DMS153 treated with DMSO at 0.1 percent for 48 hours (cell line): ENCODE results near the gene BCL2L14.

Experiments
- DNase-seq: peaks from one replicate; lab custom pipeline; 2025; ENCODE audit not compliant: unreplicated experiment; lab: John Stamatoyannopoulos, UW

BCL2L14 gene, protein sequence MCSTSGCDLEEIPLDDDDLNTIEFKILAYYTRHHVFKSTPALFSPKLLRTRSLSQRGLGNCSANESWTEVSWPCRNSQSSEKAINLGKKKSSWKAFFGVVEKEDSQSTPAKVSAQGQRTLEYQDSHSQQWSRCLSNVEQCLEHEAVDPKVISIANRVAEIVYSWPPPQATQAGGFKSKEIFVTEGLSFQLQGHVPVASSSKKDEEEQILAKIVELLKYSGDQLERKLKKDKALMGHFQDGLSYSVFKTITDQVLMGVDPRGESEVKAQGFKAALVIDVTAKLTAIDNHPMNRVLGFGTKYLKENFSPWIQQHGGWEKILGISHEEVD

DNA sequence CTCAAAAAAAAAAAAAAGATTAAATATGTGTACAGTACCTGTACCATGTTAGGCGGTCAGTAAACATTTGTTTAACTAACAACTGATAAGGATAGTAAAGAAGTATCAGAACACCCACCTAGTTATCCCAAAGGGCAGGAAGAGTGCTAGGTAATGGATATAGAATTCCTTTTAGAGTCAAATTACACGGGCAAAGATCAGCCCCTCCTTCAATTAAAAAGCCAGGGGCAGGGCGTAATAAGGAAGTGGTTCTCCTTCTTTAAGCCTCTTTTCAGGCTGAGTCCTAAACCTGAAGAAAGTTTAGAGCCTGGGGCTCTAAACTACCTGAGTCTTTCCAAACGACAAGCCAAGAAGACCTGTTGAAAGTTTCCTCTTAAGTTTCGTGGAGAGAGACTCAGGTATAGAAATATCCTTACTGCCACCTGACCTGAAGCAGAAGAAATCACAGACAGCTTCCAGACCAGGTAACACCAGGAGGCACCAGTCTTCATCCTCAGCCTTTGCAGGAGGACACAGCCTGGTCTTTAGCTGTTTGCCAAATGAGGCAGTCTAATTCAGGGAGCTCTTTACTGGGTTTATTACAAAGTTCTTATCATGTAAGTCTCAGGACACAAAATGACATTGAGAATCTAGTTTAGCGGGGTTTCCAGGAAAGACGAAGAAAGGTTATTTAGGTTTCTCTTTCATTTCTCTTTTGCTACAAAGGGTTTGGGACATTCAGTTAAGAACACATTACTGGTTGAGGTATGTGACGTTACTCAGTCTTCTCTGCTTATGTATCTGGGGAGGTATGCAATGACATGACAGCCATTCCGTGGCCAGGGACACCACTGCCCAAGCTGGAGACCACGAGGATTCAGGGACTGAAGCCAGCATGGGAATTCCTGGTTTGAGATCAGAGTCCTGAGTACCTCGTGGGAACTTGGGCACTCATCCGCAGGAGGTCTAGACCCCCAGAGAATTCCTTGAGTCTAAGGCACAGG is at the start of gene BCL2L14:
Gene BCL2L14, plus strand, starts transcription at position 266 of the 983 bp plus-strand sequence. CDS start 8,367 bp downstream, outside the sequence.
- no peak for DNase-seq

DNA sequence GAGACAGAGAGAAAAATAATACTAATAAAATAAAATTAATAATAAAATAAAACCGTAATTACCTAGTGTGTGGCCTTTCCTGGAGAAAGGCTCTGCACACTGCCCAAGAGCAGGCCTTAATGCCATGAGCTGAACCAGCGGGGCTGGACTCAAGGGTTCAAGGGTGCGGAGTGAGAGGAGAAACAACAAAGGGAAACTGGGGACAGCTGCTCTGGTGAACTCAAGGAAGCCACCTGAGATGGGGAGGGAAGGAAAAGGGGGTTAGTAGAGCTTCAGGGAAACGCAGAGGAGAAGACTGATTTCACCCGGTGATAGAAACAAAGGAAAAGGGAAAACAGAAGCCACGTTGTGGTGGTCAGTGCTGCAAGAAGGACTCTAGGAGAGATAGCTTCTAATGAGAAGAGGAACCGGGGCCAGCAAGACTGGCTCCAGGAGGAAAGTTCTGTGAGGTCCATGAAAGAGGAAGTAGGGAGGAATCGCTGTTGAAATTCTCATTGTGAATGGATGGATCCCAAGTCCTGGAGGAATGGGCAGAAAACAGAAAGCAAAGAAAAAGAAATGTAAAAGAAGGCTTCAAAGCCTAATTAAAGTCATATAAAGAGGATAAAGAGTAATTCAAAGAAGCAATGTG is 48.3 kb upstream of the BCL2L14 start:
- no peak for DNase-seq

DNA sequence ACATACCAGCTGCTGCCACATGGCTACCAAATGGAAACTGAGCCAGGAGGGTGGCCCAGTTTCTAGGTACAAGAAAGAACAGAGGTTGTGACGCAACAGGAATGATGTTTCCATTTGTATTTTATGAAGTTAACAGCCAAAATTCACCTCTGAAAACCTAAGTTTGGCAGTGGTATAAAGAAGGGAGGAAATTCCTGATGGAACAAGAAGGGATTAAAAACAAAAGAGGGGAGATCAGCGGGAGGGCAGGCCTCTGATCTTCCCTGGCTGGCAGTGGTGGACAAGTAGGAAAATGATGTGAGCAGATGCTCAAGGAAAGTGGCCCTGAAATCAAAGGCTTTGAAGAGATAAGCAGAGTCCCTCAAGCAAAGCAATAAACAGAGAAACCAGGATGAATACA is 47.3 kb upstream of the BCL2L14 start:
- DNase-seq: no peak

DNA sequence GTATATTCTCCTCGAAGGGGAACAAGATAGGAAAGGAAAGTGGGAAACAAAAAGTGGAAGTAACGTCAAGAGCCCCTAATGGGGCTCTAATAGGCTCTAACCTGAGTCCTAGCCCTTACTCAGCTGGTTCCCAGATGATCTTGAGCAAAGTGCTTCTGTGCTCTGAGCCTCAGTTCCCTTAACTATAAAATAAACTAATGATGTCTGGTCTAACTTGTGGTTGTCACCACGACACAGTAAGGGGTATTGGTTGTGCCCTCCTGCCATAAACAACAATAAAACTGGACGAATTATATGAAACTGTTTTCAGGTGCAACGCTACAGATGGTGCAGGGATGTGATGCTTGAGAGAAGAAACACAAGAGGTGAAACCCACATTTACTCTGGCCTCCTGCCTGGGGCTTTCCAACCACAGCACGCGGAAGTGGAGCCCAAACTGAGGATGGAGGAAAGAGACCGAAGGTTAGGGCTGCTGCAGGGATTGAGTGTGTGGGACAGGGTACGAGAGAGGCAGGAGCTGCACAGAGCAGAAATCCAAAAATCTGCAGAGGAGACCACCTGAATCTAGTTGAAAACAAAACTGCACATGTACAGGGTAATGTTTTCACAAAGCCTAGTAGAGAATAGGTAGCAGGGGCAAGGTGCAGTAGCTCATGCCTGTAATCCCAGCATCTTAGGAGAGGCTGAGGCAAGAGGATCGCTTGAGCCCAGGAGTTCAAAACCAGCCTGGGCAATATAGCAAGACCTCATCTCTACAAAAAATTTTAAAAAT is 45.6 kb upstream of the BCL2L14 start:
- no peak for DNase-seq

DNA sequence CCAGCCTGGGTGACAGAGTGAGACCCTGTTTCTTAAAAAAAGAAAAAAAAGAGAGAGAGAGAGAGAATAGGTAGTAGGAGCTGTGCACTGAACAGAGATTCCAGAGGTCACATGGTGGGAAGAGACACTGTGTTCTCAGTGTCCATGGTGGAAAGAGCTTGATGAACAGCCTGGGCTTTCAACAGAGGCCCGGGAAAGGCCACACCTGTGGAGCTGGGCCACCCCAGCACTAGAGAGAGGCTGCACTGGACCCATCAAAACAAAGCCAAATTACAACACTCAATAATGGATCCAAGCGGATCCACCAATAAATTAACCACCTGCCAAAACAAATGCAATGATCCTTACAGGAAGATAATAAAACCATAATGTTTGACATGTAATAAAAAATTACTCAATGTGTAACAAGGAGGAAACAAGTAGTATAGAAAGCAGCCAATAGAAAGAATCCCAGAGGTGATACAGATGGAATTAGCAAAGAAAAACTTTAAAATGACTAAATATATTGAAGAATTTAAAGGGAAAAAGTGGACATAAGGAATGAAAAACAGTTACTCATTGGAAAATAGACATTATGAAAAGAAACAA is 44.8 kb upstream of the BCL2L14 start:
- DNase-seq: no peak

DNA sequence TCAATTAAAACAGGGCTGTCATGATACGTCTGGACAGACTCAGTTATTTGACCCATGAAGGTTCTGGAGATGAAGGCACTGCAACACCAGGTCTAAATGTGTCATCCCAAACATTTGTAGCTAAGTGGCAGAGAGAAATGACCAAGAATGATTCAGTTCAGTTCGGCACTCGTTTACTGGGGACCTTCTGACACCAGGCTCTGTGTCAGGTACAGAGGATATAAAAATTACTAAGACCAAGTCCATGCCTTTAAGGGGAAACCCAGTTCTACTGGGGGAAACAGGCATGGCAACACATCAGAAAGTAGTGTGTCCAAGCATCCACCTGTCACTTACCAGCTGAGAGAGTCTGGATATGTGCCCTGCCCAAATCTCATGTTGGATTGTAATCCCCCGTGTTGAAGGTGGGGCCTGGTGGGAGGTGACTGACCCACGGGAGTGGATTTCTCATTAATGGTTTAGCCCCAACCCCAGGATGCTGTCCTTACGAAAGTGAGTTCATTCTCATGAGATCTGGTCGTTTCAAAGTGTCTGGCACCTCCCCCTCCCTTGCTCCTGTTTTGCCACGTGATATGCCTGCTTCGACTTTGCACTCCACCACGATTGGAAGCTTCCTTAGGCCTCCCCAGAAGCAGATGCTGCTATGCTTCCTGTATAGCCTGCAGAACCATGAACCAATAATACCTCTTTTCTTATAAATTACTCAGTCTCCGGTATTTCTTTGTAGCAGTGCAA is 41.9 kb upstream of the BCL2L14 start:
- DNase-seq: no peak

DNA sequence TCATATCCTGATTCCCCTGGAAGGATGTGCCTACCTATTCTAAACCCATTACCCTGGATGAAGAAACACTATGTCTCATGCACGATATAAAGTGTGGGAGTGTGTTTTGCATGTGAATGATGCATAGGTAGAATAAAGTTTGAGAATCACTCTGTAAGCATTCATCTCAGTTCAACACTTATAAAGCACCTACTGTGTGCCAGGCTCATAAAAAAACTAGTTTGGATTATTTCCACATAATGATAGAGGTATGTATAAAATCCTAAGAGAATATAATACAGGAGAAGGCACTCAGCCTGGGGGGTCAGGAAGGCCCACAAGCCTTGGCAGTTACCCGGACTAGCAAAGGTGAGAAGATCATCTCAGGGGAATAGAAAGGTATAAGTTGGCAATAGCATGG is 41.1 kb upstream of the BCL2L14 start:
- DNase-seq: no peak

DNA sequence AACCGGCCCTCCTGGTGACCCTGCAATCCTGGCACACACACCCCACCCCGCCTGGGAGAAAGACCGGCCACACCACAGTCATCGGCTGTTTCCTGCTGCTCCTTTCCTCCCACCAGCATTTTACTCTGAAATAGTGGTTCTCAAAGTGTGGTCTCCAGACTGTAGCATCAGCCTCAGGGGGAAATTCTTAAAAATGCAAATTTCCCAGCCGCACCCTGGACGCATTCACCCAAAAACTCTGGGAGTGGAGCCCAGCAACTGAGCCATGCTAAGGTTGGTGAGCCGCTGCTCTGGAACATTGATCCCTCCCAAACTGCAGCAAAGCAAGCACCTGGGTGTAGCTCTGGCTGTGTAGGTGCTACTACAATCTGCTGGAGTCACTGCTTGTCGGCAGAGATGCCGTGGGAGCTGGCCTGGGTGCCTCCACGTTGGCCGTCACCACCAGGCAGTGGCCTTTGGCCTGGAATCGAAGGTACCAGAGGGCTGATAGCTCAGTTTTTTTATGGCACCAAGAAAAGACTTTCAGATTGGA is 38.4 kb upstream of the BCL2L14 start:
- no peak for DNase-seq

DNA sequence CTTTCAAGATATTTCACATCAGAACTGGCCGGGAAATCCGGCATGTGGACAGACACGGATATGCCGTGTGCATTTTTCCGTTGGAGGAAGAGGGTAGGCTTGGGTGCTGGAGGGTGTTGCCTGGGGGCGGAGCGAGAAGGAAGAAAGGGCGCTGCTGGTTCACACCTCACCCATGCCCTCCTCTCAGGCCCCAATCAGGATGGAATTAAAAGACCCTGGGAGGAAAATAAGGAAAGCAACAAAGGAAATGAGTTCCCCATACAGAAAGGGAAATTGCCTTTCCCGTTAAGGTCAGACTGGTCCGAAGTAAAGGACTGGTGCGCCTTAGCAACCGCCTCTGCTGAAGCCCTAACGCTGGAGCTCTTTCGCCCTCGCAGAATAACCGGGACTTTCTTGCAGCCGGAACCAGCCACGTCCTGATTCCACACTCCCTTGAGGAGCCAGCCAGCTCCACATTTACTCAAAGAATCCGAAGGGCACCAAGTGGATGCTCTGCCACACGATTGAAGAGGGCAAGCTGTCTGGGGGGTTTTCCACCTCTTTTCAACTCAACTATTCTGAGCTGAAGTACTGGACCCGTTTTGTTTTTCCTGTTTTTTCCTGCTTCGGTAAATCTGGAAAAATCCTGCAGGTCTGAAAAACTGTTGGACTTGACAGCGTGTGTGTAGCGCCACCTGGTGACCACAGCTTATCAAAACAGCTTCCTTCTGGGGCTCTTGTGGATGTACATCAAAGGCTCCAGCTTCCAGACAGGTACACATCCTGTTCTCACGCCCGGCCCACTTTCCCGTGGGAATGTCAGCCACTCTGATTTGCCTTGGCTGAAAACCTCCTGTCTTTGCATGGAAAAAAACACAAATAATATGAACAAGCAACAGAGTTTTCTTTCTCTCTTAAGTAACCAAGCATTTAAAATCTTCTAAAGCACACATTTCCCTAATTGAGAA is 37.6 kb upstream of the BCL2L14 start:
- DNase-seq: peak; percentile 88

DNA sequence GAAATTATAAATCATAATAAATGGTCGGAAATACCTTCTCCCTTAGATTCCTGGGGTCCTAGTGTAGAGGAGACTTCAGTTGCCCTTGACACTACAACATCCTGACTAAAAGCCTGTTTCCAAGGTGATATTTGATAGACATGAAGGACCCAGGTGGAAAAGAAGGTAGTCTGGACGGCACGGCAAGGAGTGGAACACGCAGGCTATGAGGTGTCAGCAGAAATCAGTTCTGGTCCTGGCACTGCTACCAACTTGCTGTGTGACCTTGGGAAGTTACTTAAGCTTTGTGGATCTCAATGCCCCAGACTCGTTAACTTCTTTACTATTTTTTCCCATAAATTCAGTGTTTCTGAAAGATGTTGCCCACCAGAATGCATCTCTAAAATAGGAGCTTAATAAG is 36.9 kb upstream of the BCL2L14 start:
- DNase-seq: no peak

DNA sequence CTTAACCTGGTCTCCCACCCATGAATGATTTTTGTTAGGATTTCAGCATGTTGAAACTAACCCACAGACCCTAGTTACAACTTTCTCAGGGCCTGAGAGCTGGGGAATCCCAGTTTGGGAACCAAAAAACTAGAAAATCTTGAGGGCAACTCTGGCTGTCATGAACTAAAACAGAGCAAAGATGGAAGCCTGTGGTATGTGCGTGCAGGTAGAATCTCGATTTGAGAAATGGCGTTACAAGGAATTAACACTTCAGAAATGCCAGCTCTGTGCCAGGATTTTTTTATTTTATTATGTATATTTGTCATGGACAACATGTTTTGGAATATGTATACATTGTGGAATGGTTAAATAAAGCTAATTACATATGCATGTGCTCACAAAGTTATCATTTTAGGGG is 36.4 kb upstream of the BCL2L14 start:
- no peak for DNase-seq

DNA sequence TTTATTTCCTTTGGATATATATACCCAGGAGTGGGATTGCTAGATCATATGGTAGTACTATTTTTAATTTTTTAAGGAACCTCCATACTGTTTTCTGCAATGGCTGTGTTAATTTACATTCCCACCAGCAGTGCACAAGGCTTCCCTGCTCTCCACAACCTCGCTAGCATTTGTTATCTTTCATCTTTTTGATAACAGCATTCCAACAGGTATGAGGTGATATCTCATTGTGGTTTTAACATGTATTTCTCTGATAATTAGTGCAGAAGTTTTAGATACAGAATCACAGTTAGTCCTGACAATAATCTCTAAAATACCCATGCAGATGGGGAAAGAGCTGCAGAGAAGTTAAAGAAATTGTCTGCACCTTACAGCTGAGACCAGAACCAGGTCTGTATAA is 35.5 kb upstream of the BCL2L14 start:
- DNase-seq: no peak

DNA sequence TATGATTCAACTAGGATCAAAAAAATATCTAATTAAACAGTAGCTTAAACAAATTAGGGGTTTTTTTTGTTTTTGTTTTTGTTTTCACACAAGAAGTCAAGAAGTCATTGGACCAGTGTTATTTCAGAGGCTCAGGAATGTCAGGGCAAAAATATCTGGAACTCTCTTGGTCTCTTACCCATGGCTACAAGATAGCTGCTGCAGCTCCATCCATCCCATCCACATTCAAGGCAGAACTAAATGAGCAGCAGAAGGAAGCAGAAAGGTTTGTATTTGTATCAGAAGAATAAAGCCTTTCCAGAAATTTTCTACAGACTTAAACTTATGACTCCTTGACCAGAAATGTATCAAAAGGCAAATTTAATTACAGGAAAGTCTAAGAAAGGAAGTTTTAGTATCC is 33.8 kb upstream of the BCL2L14 start:
- no peak for DNase-seq

DNA sequence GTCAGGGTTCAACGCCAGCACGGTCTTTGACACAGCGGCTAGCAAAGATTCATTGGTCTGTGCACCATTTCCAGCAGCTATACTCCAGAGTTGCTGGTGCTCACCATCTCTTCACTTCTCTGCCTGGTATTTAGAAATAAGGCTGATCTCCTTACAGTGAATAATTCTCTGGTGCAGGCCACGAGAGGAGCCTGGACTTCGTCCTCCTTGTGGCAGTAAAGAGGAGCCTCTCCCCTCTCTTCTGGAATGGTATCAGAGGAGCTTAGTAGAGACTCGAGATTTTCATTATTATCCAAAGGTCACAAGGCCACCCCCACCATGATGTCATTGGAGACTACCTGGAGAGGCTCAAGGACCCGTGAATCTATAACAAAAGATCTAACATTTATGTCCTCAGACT is 30.8 kb upstream of the BCL2L14 start:
- no peak for DNase-seq

DNA sequence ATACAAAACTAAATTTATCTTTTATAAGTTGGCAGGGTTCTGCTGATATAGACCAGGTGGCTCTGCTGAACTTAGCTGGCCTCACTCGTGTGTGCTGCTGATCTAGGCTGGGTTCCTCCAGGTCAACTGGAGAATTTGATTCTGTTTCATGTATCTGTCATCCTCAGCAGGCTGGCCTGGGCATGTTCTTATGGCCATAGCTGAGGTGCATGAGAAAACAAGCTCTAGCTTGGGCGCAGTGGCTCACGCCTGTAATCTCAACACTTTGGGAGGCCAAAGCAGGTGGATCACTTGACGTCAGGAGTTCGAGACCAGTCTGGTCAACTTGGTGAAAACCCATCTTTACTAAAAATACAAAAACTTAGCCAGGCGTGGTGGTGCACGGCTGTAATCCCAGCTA is 24.3 kb upstream of the BCL2L14 start:
- DNase-seq: no peak

DNA sequence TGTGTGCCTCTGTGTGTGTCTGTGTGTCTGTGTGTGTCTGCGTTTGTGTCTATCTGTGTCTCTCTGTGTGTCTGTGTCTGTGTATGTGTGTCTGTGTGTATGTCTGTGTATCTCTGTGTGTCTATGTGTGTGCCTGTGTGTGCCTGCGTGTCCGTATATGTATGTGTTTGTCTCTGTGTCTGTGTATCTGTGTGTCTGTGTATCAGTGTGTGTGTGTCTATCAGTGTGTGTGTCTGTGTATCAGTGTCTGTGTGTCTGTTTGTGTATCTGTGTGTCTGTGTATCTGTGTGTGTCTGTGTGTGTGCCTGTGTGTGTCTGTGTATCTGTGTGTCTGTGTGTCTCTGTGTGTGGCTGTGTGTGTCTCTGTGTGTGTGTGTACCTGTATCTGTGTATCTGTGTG is 23.1 kb upstream of the BCL2L14 start:
- DNase-seq: no peak

DNA sequence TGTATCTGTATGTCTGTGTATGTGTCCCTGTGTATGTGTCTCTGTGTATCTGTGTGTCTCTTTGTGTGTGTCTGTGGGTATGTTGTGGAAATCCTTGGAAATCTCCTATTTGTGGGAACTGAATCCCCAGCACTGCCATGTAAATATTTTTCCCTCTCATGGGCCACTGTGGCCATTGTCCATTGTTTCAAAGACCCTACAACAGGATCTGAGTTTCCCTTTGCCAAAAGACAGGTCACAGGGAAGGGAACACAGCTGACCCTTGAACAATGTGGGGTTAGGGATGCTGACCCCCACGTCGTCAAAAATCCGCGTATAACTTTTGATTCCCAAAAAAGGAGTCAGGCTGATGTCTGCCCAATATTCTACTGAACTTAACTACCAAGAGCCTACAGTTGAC is 22.5 kb upstream of the BCL2L14 start:
- no peak for DNase-seq

DNA sequence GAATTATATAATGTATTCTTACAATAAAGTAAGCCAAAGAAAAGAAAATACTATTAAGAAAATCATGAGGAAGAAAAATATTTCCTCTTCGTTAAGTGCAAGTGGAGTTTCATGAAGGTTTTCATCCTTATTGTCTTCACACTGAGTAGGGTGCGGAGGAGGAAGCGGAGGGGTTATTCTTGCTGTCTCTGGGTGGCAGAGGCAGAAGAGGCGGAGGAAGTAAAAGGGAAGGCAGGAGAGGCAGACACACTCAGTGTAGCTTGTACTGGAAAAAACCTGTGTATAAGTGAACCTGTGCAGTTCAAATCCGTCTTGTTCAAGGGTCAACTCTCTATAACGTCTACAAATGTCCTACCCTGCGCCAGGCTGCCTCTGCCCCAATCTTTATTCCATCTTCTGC is 22.0 kb upstream of the BCL2L14 start:
- DNase-seq: no peak

DNA sequence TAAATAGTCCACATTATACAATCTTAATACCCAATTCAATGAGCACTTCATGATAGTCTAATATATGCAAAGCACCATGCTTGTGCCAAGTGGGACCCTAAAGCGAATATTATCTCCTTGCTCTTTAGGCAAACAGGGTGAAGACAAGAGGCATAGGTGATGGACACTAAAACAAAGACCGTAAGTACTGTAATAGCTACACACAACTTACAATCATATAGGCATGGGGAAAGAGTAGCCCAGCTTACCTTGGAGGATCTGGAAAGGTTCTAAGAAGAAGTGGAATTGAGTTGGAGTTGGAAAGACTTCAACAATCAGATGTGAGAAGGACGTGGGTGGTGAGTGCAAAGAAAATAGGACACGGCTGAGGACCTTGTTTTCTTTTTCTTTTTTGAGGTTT is 19.1 kb upstream of the BCL2L14 start:
- no peak for DNase-seq
